Thyroid gland (tissue), 4 donors: ENCODE data around the gene PTPRN2. TPM values are rescaled to one million over a fixed set of nuclear protein-coding genes. Genes with fewer than 3 reads are reported as not detected.

Experiments
- DNase-seq, 2 donors: peaks; one replicate each; pipeline ENCODE4 v3.0.0-alpha.2; 2019
- H3K27ac ChIP-seq, 3 donors: fragments of 200-600 bp; sonication (generic); 1 replicate in 2 of 3; 2 replicates in 1 of 3; pipeline ENCODE4 v1.5.1; 2016 to 2019; ENCODE audit warnings: mild to moderate bottlenecking in 1 of 3, moderate library complexity in 1 of 3
- H3K27me3 ChIP-seq: fragments of 200-600 bp; sonication (generic); one replicate; pipeline ENCODE4 v1.5.1; 2019
- H3K36me3 ChIP-seq, 2 donors: fragments of 200-600 bp; sonication (generic); one replicate each; pipeline ENCODE4 v1.5.1; 2016 to 2019
- H3K4me1 ChIP-seq, 2 donors: fragments of 200-600 bp; sonication (generic); one replicate each; pipeline ENCODE4 v1.5.1; 2017 to 2019
- H3K4me3 ChIP-seq, 3 donors: fragments of 200-600 bp; sonication (generic); replicated peaks in 1 of 3; 1 replicate in 2 of 3; 2 replicates in 1 of 3; pipeline ENCODE4 v1.5.1; 2016; ENCODE audit warnings: mild to moderate bottlenecking in 1 of 3
- H3K9me3 ChIP-seq: fragments of 200-600 bp; sonication (generic); one replicate; pipeline ENCODE4 v1.5.1; 2017
- POLR2A ChIP-seq, 2 donors: fragments of 450-650 bp; IDR thresholded peaks; one replicate each; pipeline ENCODE4 v1.6.1; 2017; ENCODE audit warnings: antibody characterized with exemption in 2 of 2, mild to moderate bottlenecking in 2 of 2, moderate library complexity in 1 of 2
- WGBS, 2 donors: methylation state at CpG; one replicate each; pipeline ENCODE4 v1.1.5; 2017; 5-methylcytosine and 5-hydroxymethylcytosine counted together
- intact Hi-C: fragments of 100-400 bp; cut with DNase I; formaldehyde crosslinking; loops from one replicate; pipeline ENCODE4 v1.15.1; 2023
- total RNA-seq, 4 donors: library from RNA; depleted of rRNA; stranded (reverse); fragments of >200 nt; gene quantifications; one replicate each; pipeline ENCODE4 v1.2.3, GENCODE V29; 2016
- TF ChIP-seq, protein P1 (sequence below), 6 experiments: fragments of 200-600 bp in 3 of 6; fragments of 450-650 bp in 3 of 6; sonication (generic) in 3 of 6; IDR thresholded peaks; one replicate each; pipeline ENCODE4 v1.5.1; 2016 to 2019; ENCODE audit warnings: antibody characterized with exemption in 6 of 6, mild to moderate bottlenecking in 2 of 6, inconsistent platforms in 1 of 6, moderate library complexity in 1 of 6

The PTPRN2 gene
- total RNA-seq, 4 donors from 2014 or later, result 4.2 to 9.9 (median 7.7) TPM

DNA sequence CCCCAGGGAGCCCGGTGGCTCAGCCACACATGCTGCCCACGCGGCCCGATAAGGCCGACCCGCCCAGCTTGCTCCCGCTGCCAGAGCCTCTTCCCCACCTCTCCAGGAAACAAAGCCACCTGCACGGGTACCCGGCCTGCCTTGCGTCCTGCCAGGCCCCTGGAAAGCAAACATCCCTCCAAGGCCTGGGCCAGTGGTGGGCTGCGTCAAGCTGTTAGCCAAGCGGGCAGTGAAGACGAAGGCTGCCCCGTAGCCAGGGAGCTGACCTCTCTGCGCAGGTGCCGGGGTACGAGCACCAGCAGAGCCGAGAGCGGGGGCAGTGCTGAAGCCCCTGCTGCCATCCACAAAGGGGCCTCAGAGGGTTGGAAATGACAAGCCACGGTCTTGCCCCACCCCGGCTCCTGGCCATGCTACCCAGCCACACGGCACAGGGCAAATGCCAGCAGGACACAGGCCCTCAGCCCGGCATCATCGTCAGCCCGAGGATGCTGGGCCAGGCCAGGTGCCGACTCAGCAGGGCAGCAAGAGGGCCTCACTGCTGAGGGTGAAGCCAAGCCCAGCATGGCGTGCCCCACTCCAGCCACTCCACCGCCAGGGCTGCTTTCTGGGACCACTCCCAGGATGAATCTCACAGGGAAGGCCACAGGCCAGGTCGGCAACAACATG is 140.0 kb downstream of the PTPRN2 start:
- intact Hi-C loops, result no loop called here
- no peaks in the 10 kb centered on the region for H3K4me1 ChIP-seq
- WGBS, 2 donors, result 77 to 87% methylated on average over 7 to 22 of the region's 29 CpGs
- no peaks in the 10 kb centered on the region for H3K27me3 ChIP-seq
- TF ChIP-seq POLR2A (IDR thresholded peaks at IDR 0.05), result no peak
- TF ChIP-seq, protein P1, sequence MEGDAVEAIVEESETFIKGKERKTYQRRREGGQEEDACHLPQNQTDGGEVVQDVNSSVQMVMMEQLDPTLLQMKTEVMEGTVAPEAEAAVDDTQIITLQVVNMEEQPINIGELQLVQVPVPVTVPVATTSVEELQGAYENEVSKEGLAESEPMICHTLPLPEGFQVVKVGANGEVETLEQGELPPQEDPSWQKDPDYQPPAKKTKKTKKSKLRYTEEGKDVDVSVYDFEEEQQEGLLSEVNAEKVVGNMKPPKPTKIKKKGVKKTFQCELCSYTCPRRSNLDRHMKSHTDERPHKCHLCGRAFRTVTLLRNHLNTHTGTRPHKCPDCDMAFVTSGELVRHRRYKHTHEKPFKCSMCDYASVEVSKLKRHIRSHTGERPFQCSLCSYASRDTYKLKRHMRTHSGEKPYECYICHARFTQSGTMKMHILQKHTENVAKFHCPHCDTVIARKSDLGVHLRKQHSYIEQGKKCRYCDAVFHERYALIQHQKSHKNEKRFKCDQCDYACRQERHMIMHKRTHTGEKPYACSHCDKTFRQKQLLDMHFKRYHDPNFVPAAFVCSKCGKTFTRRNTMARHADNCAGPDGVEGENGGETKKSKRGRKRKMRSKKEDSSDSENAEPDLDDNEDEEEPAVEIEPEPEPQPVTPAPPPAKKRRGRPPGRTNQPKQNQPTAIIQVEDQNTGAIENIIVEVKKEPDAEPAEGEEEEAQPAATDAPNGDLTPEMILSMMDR (IDR thresholded peaks at IDR 0.05), result no peak
- H3K9me3 ChIP-seq, result no peaks in the 10 kb centered on the region
- no peak overlapping the region for H3K27ac ChIP-seq
- no peak overlapping the region for H3K4me3 ChIP-seq
- DNase-seq, result no peak
- H3K36me3 ChIP-seq, result no peaks in the 10 kb centered on the region

DNA sequence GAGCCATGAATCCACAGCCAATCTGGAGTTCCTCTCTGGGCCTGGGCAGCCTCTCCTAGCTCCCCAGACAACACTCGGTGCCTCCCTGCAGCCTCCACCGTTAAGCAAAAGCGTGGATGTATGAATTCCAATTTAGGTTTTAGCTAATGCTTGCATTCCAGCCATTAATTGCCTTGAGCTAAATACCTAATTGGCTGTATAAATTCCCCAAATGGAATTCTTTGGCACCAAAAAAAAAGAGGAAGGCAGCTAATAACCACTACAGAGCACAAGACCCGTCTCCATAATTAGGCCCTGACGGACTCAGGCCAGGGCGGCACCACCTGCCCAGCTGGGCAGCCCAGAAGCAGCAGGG is 140.5 kb downstream of the PTPRN2 start:
- no peaks in the 10 kb centered on the region for H3K9me3 ChIP-seq
- H3K4me3 ChIP-seq, result no peak overlapping the region
- H3K36me3 ChIP-seq, result no peaks in the 10 kb centered on the region
- TF ChIP-seq POLR2A (IDR thresholded peaks at IDR 0.05), result no peak
- TF ChIP-seq, protein P1 (IDR thresholded peaks at IDR 0.05), result no peak
- DNase-seq, result no peak
- intact Hi-C loops, result no loop called here
- no peaks in the 10 kb centered on the region for H3K4me1 ChIP-seq
- H3K27ac ChIP-seq, result no peak overlapping the region
- WGBS, 2 donors, result 75 to 85% methylated on average over 4 to 6 of the region's 6 CpGs
- no peaks in the 10 kb centered on the region for H3K27me3 ChIP-seq

DNA sequence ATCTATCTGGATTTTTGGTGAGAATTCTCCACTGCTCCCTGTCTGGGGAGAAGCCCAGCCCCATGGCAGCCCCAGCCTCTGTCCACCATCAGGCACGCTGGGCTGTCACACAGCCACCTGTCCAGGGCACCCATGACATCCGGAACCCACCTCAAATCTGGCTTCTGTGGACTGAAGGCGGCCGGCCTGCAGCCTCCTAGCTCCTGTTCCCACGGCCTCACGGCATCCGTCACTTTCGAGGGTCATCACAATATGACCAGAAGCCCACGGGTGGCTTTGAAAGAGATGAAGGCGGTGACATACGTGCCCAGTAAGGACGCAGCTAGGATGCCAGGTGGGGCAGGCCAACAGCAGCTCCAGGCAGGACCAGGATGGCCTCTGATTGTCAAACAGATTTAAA is 140.9 kb downstream of the PTPRN2 start:
- intact Hi-C loops, result no loop called here
- Histone ChIP-seq H3K36me3 (no peaks in the 10 kb centered on the region), H3K4me3 (no peak overlapping the region), H3K9me3 (no peaks in the 10 kb centered on the region), H3K4me1 (no peaks in the 10 kb centered on the region), H3K27me3 (no peaks in the 10 kb centered on the region), H3K27ac (no peak overlapping the region)
- TF ChIP-seq, protein P1 (IDR thresholded peaks at IDR 0.05), result no peak
- no peak for TF ChIP-seq POLR2A (IDR thresholded peaks at IDR 0.05)
- DNase-seq, result no peak
- 92 to 94% methylated on average over 10 to 12 of the region's 12 CpGs for WGBS, 2 donors

DNA sequence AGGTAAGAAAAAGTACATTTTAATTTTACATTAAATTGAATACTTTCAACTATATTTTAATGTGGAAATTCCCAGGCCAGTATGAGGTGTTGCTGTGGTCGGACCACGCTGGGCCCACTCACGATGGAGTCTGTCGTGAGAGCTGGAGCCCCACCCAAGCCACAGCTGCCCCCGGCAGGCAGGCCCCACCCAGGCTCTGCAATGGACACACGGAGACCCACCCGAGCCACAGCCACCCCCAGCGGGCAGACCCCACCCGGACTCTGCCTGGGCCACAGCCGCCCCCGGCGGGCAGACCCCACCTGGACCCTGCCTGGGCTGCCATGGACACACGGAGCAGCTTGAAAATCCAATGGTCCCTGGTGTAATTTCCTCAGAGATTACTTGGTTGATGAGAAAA is 141.3 kb downstream of the PTPRN2 start:
- H3K36me3 ChIP-seq, result no peaks in the 10 kb centered on the region
- intact Hi-C loops, result no loop called here
- no peaks in the 10 kb centered on the region for H3K27me3 ChIP-seq
- TF ChIP-seq, protein P1 (IDR thresholded peaks at IDR 0.05), result no peak
- no peak for TF ChIP-seq POLR2A (IDR thresholded peaks at IDR 0.05)
- no peak overlapping the region for H3K4me3 ChIP-seq
- no peaks in the 10 kb centered on the region for H3K9me3 ChIP-seq
- H3K4me1 ChIP-seq, result no peaks in the 10 kb centered on the region
- no peak overlapping the region for H3K27ac ChIP-seq
- DNase-seq, result no peak
- WGBS, 2 donors, result 80 to 87% methylated on average over 13 of the region's 13 CpGs

DNA sequence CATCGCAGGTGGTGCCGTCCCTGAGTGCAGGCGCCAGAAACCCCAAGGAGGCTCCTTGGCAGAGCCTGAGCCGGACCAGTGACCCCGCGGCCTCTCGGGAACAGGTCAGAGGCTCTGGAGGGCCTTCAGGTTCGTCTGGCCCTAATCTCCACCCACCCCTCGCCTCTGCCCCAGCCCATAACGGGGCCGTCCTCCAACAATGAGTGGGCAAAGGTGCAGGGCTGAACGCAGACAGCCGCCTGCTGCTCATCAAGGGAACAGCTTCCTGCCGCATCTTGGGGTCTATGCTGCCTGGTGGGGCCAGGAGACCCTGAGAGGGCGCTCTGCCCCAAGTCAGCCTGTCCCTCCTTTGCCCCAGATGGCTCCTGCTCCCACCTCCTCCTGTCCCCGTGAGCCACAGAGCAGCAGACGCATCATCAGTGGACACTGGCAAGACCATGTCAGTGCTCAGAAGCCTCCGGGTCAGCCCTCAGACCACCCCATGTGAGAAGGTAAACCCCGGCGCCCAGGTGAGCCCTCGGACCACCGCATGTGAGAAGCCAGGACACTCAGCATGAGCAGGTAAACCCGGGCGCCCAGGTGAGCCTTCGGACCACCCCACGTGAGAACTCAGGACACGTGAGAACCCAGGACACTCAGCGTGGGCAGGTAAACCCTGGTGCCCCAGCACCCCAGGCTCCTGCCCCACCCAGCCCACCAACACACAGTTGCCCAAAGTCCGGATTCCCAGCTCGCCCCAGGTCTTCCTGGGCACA is 142.0 kb downstream of the PTPRN2 start:
- Histone ChIP-seq H3K4me3 (no peak overlapping the region), H3K27ac (no peak overlapping the region), H3K27me3 (no peaks in the 10 kb centered on the region), H3K4me1 (no peaks in the 10 kb centered on the region), H3K36me3 (no peaks in the 10 kb centered on the region), H3K9me3 (no peaks in the 10 kb centered on the region)
- 40 to 74% methylated on average over 10 to 26 of the region's 30 CpGs for WGBS, 2 donors
- TF ChIP-seq POLR2A (IDR thresholded peaks at IDR 0.05), result no peak
- TF ChIP-seq, protein P1 (IDR thresholded peaks at IDR 0.05), result no peak
- intact Hi-C loops, result no loop called here
- no peak for DNase-seq
